H54 (cell line): ENCODE data around the gene EIF5B.
"Not testable (repeated sequence)": the region's sequence is repeated elsewhere in the genome, so short reads cannot be mapped to it uniquely, and the experiment has no call there.

Source experiments
- DNase-seq: peaks from one replicate; pipeline ENCODE4 v3.0.0; 2011; ENCODE audit warnings: low spot score, mixed read lengths; ENCODE audit not compliant: insufficient read length
- FAIRE-seq: peaks from 3 replicates; lab custom pipeline; 2011; peaks lifted over from hg19 to GRCh38; lab: Jason Lieb, UNC
- POLR2A ChIP-seq: IDR thresholded peaks from 2 replicates; pipeline ENCODE4 v1.6.1; 2011; ENCODE audit warnings: low read depth, mild to moderate bottlenecking, low read length

The EIF5B gene

DNA sequence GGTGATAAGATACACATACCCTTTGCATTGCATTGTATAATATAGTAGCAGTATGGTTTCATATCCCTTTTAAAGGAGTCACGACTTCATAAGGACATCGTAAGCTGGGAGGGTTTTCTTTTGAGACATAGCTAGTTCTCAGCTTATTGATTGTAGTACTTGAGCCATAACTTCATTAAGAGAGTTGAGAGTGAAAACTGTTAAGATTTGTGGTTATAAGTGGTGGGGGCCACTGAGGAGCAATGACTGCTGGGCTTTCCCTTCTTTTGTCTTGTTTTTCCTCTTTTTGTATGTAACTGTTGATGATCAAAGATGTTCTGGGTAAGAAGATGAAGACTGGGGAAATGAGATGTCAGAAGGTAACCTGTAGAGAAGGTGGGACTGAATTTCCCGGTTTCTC, 11.0 kb downstream of the EIF5B start:
- no peak for FAIRE-seq
- no peak for TF ChIP-seq POLR2A
- no peak for DNase-seq

DNA sequence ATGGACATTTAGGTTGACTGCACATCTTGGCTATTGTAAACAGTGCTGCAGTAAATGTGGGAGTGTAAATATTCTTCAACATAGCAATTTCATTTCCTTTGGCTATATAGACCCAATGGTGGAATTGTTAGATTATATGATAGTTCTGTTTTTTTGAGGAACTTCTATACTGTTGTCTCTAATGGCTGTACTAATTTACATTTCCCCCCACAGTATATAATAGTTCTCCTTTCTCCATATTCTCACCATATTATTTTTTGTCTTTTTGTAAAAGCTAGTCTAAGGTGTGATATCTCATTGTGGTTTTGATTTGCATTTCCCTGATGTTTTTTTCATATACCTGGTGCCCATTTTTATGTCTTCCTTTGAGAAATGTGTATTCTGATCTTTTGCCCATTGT, 13.0 kb downstream of the EIF5B start:
- DNase-seq (no peak), FAIRE-seq (no peak)
- TF ChIP-seq POLR2A, result no peak

DNA sequence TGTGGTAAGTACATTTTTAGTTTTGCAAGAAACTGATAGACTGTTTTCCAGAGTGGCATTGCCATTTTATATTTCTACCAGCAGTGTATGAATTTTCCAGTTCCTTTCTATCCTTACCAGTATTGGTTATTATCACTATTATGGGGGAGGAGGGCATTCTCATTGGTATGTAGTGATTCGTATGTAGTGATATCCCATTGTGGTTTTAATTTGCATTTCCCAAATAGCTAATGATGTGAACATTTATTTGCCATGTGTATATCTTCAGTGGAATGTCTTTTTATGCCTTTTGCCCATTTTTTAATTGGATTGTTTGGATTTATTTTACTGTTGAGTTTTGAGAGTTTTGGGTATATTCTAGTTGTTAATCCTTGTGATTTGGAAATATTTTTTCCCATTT, 16.9 kb downstream of the EIF5B start:
- DNase-seq (no peak), FAIRE-seq (peak; percentile 52)
- TF ChIP-seq POLR2A, result no peak

DNA sequence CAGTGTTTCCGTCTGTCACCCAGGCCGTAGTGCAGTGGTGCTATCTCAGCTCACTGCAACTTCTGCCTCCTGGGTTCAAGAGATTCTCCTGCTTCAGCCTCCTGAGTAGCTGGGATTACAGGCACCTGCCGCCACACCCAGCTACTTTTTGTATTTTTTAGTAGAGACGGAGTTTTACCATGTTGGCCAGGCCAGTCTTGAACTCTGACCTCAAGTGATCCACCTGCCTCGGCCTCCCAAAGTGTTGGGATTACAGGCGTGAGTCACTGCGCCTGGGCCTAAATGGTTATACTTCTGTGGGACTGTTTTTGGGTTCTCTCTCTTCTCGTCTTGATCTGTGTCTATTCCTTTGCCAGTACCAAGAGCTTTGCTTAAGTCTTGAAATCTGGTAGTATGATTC, 17.6 kb downstream of the EIF5B start:
- DNase-seq, FAIRE-seq: not testable (repeated sequence)

DNA sequence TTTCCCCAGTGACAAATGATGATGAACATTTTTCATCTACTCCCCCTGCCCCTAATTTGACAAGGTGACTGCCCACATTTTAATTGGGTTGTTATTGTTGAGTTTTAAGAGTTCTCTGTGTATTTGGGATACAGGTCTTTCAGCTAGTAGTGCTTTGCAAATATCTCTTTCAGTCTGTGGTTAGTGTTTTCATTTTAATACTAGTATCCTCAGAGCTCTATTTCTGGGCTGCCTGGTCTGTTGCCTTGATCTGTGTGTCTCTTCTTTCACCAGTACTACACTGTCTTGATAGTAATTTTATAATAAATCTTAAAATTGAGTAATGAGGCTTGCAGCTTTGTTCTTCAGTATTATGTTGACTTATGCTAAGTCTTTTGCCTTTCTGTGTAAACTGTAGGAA, 19.7 kb downstream of the EIF5B start:
- DNase-seq, result no peak
- no peak for TF ChIP-seq POLR2A

DNA sequence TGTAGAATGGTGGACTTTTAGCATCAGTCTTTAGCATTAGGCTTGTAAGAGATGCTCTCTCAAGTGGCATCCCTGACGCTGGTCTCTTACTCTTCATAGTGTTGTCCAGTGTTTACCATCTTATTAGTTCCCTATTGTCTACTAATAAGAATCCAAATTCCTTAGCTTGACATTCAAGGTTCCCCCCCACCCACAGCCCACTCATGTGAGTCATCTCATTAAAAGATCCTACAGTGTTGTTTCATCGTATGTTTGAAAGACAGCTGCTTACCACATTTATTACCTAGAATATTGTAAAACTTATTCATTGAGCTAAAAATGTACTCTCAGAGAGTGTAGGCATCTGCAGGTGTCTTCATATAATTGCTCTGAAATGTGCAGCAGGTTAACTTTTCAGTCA, 28.5 kb downstream of the EIF5B start:
- no peak for FAIRE-seq
- no peak for TF ChIP-seq POLR2A
- no peak for DNase-seq

More for the DNA sequence above, 19.7 kb downstream of the EIF5B start:
- no peak for FAIRE-seq

DNA sequence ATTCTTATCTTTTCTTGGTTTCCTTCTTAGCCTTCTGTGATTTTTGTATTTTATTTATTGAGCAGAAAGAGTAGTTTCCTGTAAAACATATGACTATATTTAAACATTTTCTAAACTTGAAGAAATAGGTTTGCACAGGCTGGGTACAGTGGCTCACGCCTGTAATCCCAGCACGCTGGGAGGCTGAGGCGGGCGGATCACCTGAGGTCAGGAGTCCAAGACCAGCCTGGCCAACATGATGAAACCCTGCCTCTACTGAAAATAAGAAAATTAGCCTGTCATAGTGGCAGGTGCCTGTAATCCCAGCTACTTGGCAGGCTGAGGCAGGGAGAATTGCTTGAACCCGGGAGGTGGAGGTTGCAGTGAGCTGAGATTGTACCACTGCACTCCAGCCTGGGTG, 31.7 kb downstream of the EIF5B start:
- not testable (repeated sequence) for DNase-seq, FAIRE-seq

DNA sequence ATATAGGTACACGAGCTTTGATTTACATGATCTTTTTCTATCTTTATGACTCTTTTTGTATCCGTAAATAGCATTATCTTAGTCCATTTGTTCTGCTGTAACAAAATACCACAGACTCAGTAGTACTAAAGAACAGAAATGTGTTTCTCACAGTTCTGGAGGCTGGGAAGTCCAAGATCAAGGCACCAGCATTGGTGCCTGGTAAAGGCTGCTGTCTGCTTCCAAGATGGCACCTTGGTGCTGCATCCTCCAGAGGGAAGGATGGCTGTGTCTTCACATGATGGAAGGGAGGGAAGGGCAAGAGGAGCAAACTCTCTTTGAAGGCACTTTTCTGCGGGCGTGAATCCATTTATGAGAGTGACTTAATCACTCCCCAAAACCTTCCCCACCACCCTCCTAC, 36.0 kb downstream of the EIF5B start:
- TF ChIP-seq POLR2A, result no peak
- DNase-seq, result no peak
- no peak for FAIRE-seq

DNA sequence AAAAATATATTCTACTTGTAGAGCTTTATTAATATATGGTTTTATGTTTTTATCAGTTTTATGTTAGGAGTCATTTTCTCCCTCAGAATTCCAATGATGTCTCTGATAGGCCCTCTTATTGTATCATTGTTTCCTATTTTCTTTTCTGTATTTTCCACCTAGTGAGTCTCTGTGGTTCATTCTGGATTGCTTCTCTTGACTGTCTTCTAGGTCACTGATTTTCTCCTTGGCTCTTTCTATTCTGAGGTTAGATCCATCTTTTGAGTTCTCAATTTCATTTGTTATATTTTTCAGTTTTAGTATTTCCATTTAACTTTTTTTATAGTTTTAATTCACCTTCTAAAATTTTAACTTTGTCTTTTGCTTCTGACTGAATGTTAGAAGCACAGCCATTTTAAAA, 37.6 kb downstream of the EIF5B start:
- TF ChIP-seq POLR2A, result no peak
- no peak for DNase-seq
- FAIRE-seq, result no peak

DNA sequence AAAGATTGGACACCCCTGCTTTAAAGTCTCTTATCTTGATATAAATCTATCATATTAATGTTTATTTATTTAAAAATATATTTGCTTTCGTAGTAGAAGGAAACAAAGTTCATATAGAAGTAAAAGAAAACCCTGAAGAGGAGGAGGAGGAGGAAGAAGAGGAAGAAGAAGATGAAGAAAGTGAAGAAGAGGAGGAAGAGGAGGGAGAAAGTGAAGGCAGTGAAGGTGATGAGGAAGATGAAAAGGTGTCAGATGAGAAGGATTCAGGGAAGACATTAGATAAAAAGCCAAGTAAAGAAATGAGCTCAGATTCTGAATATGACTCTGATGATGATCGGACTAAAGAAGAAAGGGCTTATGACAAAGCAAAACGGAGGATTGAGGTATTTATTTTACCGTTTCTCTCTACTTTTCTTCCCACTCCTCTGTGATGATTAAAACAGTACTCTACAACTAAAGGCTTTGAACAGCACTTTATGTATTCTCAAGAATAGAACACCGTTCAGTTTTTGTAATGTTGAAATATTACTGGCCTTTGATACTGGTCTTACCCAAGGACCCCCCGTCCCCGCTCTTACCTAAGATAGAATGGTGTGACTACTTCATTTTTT, 39.2 kb downstream of the EIF5B start:
- DNase-seq (no peak), FAIRE-seq (no peak)
- TF ChIP-seq POLR2A, result no peak

DNA sequence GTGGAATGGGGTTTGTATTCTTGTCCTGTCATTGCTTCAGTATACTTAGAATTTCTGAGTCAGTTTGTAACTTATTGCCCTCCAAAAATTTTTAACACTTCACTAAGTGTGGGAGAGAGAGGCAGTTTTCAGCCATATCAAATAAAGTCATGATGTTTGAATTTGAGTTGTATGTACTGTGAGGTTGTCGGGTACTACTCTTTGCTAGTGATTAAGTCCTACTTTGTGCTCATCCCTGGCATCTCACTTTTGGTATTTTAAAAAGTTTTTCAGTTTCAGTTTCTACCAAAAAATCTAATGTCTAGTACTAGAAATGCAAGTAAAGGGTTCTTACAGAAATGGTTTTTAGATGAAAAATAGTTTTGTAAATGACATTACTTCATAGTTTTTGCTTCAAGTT, 40.7 kb downstream of the EIF5B start:
- FAIRE-seq (no peak), DNase-seq (no peak)
- no peak for TF ChIP-seq POLR2A

DNA sequence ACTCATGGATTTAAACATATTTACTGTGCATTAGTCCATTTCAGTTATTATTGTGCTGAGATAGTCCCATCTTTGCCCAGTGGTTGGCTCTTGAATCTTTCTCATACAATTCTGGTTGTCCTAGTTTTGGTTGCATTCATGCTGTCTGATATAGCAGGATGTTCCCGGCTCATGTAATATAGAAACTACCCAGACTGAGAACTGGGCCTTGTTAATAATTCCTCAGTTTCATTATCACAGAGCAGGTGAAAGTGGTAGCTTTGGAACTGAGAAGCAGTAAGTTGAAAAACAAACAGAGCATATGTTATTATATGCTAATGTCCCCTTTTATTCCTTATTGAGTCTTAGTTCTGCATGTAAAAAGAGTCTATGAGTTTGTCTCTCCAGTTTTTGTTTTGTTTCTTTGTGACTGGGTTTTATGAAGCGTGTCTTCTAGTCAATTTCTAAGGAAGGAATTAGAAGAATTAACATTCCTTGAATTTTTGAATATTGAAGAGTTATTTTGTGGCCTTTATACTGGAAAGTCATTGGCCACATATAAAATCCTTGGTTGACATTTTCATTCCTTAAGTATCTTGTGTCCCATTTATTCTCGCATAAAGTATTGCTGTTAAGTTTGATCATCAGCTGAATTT, 43.3 kb downstream of the EIF5B start:
- DNase-seq (no peak), FAIRE-seq (peak; percentile 38)
- no peak for TF ChIP-seq POLR2A

DNA sequence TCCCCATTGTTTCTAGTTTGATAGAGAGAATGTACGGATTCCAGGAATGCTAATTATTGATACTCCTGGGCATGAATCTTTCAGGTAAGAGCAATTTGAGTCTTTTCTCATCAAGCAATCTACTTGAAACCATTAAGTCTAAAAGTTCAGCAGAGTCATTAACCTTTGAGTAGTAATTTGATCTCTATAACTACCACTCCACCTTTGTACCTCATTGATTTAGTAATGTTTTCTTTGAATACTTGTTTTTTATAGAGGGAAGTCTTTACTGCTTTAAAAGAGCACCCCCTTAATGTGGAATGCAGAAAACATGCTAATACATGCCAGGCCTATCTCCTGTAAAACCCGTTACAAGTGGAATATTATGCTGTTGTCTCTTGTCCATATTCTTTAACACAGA, 45.0 kb downstream of the EIF5B start:
- TF ChIP-seq POLR2A, result no peak
- no peak for FAIRE-seq
- no peak for DNase-seq

DNA sequence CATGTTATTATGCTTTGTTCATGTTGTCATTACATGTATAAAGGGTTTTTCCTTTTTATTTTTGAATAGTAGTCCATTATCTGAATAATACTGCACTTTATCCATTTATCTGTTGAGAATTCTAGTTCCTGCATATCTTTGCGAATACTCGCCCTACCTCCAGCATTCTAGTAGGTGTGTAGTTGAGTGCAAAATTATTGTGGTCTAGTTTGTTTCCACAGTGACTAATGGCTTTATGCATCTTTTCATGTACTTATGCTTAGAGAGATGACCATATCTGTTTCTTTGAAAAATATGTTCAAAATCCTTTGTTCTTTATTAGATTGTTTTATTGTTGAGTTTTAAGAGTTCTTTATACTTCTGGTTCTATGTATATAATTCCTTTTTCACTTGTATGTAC, 48.8 kb downstream of the EIF5B start:
- DNase-seq (no peak), FAIRE-seq (no peak)
- no peak for TF ChIP-seq POLR2A

DNA sequence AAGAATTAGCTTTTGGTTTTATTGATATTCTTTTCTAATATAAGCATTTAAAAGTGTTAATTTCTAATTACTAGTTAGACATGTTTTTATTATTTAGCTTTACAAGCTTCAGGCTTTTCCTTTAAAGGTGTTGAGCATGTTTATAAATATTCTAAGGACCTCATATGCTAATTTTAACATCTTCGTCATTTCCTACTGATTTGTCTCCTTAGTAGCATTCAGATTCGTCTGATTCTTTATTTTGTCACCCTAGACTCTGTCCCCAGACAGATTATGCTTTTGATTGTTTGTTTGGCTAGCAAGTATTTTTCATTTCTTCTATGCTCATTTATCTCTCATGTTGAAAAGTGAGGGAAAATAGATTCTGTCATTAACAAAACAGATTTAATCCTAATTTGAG, 51.7 kb downstream of the EIF5B start:
- no peak for FAIRE-seq
- TF ChIP-seq POLR2A, result no peak
- no peak for DNase-seq

DNA sequence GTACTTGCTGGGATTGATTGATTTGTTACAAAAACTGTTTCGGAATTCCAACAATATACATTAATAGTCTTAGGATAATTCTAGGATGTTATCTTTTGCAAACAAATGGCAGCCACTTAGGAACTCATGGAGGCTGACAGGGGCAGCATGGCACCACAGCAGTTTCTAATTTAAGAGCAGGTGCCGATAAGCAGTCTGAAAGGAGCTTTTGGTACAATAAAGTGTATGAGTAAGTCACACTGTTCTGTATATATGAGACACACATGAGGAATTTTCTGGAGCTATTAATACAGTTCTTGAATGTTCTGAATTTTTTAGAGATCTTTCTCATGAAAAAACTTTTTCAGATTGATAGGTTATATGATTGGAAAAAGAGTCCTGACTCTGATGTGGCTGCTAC, 52.2 kb downstream of the EIF5B start:
- no peak for DNase-seq
- no peak for FAIRE-seq
- no peak for TF ChIP-seq POLR2A
